ENCODE data around the gene OR2T6.
"Not testable (repeated sequence)": the region's sequence is repeated elsewhere in the genome, so short reads cannot be mapped to it uniquely, and the experiment has no call there.

The OR2T6 gene

DNA sequence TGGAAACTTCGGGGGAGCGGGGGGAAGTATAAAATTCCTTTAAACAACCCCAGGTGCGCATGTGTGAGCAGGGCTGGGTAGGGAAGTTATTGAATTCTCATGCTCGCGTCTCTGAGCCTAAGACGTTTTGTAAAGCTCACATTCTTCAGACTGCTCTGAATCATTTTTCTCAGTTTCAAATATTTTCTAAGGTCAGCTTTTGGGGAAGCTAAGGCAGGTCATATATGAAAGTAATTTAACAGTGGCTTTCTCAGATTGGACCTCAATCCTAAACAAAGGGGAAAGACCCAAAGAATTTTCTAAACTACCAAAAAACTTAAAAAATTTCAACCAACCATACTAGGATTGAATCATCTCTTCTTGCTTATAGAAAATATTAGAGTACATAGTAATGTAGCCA, 59.4 kb downstream of the OR2T6 start:
- DNase-seq: not testable (repeated sequence)

DNA sequence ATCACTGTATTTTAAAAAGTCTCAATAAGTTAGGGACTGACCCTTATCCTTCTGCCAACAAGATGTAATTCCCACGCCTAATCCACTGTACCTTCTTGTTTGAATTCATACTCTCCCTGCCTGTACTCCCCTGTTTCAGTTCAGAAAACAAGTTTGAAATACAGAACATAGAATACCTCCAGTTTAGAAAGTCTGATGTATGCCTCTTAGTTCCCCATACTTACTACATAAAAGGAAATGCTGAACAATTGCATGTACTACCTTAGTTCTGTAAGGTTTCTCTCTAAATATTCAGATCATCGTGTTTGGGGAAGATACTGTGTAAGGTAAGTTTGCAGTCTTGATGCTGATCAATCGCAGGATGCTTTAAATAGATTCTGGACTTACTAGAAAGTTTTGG, 60.8 kb downstream of the OR2T6 start:
- not testable (repeated sequence) for DNase-seq

DNA sequence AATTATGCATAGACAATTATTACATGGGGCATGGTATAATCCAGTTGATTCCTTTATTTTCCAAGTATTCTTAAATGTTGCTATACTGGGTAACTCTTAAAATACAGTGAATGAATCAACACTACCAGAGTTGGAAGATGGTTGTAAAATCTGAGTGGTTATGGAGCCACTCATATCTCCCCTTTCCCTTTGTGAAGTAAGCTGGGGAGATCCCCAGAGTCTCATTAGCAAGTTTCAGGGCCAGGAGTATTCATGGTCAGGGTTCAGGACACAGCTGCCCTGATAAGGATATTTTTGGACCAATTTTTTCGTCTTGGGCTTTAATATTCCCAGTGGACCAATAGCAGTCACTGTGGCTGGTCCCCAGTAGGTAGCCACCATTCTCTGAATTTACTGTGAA, 63.1 kb downstream of the OR2T6 start:
- not testable (repeated sequence) for DNase-seq

DNA sequence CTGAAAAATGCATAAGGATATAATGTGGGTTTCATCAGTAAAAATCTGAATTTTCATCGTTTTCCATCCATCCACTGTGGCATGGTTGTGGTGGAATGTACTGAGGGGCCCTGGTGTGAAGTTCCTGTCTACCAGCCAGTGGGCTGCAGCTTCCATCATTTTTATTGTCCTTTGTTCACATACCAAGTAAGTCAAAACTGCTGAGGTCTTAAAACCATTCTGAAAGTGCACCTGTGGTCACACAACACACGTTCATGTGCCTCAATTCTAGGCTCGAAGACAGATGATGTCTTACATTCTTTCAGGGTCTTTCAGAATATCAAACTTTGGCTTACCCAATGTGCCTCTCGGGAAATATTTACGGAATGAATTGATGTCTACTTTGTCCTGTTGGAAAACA, 63.7 kb downstream of the OR2T6 start:
- not testable (repeated sequence) for DNase-seq

Measured in NCI-H1105 (cell line).